ENCODE measurements around the gene YY1.
"Not testable (repeated sequence)": the region's sequence is repeated elsewhere in the genome, so short reads cannot be mapped to it uniquely, and the experiment has no call there.

The YY1 gene

DNA sequence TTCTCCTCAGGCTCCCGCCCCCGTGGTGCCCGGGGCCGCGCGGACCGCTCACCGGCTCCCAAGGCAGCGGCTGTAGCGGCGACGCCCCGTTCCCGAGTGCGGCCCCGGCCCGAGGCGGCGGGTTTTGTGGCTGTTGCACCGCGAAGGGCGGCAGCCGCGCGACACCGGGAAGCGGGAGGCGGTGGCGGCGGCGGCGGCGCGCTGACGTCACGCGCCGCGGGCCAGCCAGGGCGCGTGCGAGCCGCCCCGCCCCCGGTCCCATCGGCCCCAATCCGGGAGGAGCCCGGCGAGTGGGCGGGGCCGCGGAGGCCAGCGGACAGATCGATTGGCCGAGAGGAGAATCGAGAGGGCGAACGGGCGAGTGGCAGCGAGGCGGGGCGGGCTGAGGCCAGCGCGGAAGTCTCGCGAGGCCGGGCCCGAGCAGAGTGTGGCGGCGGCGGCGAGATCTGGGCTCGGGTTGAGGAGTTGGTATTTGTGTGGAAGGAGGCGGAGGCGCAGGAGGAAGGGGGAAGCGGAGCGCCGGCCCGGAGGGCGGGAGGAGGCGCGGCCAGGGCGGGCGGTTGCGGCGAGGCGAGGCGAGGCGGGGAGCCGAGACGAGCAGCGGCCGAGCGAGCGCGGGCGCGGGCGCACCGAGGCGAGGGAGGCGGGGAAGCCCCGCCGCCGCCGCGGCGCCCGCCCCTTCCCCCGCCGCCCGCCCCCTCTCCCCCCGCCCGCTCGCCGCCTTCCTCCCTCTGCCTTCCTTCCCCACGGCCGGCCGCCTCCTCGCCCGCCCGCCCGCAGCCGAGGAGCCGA lies at the start of gene YY1:
Gene YY1 (plus strand): TSS at position 726 of the 792 bp plus-strand sequence. CDS start 101 bp downstream, outside the sequence.
- DNase-seq (ENCODE audit: low spot score), result peak; percentile 99

- DNase-seq (ENCODE audit: low spot score), result no peak
Observed at GRCh38 chr14:100190126-100190525, 48.8 kb upstream of the YY1 start.

DNA sequence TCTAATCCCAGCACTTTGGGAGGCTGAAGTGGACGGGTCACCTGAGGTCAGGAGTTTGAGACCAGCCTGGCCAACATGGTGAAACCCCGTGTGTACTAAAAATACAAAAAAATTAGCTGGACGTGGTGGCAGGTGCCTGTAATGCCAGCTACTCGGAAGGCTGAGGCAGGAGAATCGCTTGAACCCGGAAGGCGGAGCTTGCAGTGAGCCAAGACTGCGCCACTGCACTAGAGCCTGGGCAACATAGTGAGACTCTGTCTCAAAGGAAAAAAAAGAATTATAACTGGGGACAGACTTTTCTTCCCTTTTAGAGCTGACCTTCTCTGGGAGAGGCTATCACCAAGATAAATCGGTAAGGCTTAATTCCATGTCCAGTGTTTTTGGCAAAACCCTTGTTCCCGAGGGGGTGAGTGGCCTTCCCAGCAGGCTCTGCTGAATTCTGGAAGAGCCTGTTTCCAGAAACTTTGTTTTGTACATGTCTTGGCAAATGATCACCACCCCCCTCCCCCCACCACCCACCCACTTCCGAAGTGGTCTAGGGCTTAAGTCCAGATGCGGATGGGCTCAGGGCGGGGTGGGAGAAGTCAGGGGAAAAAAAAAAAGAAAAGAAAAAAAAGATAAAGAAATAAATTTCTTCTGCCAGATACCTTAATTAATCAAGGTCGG lies 47.2 kb upstream of the YY1 start:
- DNase-seq (ENCODE audit: low spot score), result no peak

DNA sequence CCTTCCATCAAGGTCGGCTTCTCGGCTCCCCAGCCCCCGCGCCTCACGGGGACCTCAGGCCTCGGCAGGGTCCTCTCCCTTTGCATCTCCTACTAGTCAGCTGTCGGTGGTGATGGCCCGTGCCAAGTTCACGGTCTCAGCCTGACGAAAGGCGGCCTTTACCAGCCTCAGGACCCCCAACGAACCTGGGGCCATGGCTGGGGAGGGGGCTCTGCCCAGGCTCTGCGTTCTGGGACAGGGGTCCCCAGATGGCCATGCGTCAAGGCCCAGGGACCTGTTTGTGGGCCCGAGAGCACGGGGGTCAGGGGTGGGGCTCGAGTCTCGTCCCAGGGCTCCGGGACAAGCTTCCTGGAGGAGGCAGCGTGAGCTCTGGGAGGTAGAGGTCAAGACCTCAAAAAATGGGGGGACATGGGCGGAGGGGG lies 46.7 kb upstream of the YY1 start:
- peak; percentile 19 for DNase-seq (ENCODE audit: low spot score)

DNA sequence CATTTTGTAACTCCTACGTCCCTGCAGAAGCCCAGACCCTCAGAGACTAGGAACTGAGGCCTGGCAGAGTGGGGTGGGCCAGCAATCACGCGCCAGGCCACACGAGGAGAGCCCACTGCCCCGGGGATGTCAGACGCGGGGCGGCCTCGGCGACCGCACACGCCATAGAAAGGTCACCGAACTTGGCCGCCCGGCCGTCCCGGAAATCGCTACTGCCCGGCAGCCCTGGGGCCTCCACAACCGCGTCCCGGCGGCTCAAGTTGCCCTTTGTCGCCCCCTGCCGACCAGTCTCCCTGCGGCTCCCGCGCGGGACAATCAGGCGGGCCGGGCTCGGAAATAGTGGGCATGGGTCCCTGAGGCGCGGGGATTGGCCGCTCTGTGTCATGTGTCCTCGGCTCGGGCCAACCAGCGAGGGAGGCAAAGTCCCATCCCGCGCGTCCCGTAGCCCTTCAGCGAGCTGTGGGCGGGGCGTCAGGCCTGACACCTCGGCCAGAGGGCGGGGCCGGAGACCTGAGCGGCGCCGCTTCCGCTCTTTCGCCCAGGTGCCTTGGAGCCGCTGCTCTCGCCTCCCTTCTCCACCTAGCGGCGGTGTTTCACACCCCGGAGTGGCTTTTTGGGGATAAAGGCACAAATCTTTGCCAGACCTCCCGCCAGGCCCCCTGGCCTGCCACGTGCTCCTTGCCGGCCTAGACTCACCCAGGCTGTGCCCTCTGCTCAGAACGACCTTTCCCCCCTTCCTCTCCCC lies 46.1 kb upstream of the YY1 start:
- DNase-seq (ENCODE audit: low spot score), result peak; percentile 99

GRCh38 chr14:100193417-100194357 lies 45.3 kb upstream of the YY1 start:
- DNase-seq (ENCODE audit: low spot score), result no peak

DNA sequence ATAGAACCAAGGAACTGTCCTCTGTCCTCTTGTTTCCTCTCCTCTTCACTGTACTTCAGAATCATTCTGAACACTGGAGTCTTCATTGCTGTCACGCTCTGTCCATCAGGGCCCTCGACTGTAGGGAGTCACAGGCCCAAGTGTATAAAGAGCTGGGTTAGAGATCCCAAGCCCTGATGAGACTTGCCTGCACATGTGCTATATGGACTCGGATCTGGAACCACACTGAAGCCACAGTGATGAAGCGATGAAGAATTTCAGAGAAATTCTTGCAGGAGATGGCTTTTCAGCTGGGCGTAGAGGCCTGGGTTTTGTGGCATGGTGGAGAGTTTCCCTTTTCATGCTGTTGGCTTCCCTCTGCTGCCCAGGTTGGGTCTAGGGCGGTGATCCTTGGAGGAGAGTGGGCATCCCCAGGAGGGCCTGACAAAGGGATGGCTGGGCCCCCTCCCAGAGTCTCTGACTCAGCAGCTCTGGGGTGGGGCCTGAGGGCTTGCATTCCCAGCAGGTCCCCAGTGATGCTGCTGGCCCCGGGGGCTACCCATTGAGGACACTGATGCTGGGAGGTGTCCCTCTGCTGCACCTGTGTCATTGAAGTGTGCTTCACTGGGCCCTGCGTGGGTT lies 39.6 kb upstream of the YY1 start:
- no peak for DNase-seq (ENCODE audit: low spot score)

GRCh38 chr14:100200311-100200710 lies 38.6 kb upstream of the YY1 start:
- DNase-seq (ENCODE audit: low spot score), result no peak

GRCh38 chr14:100201701-100202100 lies 37.2 kb upstream of the YY1 start:
- no peak for DNase-seq (ENCODE audit: low spot score)

GRCh38 chr14:100202712-100203111 lies 36.2 kb upstream of the YY1 start:
- no peak for DNase-seq (ENCODE audit: low spot score)

DNA sequence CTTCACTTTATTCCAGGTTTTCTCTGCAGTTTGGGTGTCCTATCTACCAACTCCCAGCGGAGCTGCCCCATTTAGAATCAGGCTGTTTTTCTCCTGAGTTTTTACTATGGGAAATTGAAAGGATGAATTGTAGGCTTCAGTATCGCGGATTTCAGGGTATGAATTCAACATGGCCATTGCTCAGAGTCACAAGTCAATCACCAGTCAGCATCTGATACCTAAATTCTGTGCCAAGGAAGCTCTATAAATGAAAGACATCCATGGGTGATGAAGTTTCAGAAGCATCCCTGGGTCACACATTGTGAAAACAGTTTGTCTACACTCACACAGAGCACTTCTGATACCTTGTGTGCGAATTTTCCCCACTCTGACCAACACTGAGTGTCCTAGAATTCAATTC lies 35.8 kb upstream of the YY1 start:
- DNase-seq (ENCODE audit: low spot score), result no peak

GRCh38 chr14:100203962-100204834 lies 34.7 kb upstream of the YY1 start:
- DNase-seq (ENCODE audit: low spot score), result no peak

DNA sequence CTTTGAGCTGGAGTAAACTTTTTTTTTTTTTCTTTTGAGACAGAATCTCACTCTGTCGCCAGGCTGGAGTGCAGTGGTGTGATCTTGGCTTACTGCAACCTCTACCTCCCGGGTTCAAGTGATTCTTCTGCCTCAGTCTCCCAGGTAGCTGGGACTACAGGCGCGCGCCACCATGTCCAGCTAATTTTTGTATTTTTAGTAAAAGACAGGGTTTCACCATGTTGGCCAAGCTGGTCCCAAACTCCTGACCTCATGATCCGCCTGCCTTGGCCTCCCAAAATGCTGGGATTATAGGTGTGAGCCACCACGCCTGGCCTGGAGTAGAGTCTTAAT lies 34.1 kb upstream of the YY1 start:
- not testable (repeated sequence) for DNase-seq (ENCODE audit: low spot score)

GRCh38 chr14:100207588-100207987 lies 31.4 kb upstream of the YY1 start:
- not testable (repeated sequence) for DNase-seq (ENCODE audit: low spot score)

DNA sequence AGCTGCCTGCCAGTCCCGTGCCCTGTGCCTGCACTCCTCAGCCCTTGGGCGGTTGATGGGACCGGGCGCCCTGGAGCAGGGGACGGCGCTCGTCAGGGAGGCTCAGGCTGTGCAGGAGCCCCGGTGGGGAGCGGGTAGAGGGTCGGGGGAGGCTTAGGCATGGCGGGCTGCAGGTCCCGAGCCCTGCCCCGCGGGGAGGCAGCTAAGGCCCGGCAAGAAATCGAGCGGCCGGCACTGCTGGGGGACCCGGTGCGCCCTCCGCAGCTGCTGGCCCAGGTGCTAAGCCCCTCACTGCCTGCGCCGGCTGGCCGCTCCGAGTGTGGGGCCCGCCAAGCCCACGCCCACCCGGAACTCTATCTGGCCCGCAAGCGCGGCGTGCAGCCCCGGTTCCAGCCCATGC lies 30.8 kb upstream of the YY1 start:
- not testable (repeated sequence) for DNase-seq (ENCODE audit: low spot score)

DNA sequence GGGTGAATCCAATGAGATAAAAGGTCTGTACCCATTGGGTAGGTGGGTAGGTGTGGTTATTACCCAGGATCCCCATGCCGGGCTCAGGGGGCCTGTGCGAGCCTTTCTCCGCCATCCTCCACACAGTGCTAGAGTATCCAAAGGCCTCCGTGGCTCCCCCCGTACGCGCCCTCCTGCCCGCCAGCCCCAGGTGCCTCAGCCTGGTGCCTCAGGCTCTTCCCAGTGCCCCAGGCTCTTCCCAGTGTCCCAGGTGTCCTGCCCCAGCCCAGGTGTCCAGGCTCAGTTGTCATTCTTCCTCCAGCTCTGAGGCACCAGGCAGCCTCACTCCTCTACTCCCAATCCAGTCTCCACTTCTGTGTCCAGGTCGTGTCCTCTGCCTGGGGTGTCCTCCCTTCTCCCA lies 27.6 kb upstream of the YY1 start:
- DNase-seq (ENCODE audit: low spot score), result no peak

GRCh38 chr14:100211893-100212292 lies 27.1 kb upstream of the YY1 start:
- DNase-seq (ENCODE audit: low spot score), result no peak

DNA sequence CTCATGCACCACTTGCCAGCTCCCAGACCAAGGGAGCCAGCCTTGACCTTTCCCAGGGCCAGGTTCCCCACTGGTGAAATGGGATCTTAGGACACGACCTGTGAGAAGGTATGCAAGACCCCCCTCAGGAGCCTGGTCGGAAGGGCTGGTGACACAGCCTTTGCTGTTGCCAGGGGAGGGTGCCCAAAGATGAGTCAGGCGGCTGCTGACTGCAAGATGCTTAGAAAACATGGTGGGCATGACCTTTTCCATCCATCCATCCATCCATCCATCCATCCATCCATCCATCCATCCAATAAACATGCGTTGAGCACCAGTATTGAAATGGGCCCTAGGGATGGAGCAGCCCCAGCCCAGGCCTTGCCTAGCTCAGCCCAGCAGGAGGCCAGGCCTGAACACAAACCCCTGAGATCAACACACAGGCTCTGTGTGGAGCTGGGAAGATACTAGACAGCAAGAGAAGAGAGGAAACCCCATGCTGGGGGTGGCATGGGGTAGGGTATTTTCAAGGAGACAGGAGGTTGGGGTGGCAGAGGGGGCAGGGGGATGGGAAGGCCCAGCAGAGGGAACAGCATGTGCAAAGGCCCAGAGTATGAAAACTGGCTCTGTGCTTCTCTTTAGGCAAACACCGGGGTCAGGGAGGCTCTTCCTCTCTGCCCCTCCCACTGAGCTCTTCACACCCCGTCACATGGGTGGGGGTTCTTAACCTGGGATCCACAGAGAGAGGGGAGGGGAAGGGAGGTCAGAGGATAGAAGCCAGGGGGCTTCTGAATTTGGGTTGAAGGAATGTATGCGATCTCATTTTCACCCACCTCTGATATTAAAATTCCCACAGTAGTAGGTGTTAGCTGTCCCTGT lies 26.2 kb upstream of the YY1 start:
- DNase-seq (ENCODE audit: low spot score), result no peak

DNA sequence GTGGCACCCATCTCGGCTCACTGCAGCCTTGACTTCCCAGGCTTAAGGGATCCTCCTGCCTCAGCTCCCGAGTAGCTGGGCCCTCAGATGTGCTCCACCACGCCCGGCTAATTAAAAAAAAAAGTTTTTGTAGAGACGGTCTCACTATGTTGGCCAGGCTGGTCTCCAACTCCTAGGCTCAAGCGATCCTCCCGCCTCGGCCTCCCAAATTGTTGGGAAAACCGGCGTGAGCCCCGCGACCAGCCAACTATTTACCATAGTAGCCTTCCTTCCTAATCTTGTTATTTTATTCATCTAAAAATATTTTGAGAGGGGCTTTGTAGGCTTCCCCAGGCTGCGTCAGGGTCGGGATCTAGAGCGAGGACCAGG lies 25.4 kb upstream of the YY1 start:
- DNase-seq (ENCODE audit: low spot score), result no peak
